NAMALWA (cell line): ENCODE measurements around the gene USP12.

Experiments
- DNase-seq: peaks from one replicate; pipeline ENCODE4 v3.0.0-alpha.2; 2015; ENCODE audit warnings: low spot score

Gene USP12

DNA sequence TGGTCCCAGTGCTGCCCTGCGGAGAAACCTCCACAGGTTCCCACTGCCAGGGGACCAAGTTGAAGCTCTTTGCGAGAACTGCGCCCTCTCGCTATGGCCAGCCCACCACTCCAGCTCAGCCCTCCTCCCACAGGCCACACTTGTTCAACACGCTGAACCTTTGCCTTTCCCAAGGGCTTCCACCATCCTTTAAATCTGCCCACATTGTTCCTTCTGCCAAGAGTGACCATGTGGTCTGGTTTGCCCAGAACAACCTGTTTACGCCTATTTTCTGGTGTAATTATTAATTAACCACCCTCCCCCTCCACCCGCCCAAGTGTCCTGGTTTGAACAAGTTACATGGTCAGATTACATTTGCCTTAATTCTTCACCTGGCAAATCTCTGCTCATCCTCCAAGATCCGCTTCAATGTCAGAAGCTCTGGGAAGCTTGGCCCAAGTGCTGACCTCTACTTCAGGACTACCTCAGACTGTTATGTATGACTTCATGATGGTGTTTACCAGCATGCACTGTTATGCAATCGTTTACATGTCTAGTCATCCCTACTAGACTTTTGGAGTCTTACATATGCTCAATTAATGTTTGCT lies 12.0 kb upstream of the USP12 start:
- DNase-seq: no peak

DNA sequence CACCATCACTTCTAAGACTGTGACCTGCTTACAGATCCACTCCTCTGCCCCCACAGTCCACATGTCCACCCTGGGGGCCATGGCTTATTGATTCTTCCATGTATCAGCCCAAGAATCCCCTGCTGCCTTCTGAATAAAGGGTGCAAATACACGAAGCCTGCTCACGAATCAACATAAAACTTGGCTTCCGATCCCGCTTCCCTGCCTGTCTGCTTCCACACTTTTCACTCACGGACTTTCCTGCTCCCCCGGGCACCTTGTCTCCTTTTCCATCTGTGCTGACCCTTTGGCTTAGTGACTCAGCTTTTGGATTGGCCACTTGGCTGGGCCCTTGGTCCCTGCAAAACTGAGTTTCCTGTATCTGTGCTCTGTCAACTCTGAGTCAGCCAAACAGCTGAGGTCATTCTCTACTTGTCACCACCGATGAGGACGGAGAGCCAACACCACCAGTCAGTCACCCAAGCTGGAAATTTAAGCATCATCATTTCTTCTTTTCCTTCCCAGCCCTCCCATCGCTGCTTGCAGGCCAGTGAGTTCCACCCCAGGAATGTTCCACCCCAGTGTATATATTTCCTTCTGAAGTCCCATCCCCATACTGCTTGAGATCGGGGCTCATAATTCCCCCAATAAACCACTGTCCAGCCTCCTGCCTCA lies 11.4 kb upstream of the USP12 start:
- DNase-seq: no peak

DNA sequence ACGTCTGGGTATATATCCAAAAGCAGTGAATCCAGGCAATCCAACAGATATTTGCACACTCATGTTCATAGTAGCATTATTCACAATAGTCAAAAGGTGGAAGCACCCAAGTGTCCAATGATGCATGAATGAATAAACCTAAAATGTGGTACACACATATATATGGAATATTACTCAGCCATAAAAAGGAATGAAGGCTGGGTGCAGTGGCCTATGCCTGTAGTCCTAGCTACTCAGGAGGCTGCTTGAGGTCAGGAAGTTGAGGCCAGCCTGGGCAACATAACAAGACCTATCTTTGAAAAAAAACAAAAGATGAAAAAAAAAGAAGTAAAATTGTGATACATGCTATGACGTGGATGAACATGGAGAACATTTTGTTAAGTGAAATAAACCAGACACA lies 10.4 kb upstream of the USP12 start:
- DNase-seq: no peak

DNA sequence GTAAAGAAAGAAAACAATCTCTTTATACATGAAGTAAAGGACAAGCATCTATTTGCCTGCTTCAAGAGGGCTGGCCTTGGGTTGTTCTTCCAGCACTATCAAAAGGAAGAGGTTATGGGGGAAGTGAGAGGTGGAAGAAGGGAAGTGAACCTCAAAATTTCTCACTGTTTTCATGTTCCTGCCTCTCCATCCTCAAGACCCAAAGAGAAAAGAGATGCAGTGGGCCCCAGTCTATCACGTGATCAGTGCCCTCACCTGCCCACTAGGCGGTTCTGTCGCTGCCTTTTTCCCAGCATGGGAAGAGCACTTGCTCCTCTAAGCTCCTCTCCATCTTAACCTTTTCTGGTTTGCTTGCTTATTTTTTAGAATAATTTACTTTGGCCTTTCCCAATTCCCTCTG lies 6.2 kb upstream of the USP12 start:
- no peak for DNase-seq

- no peak for DNase-seq
Measured at GRCh38 chr13:27176470-27177410, 5.1 kb upstream of the USP12 start.

DNA sequence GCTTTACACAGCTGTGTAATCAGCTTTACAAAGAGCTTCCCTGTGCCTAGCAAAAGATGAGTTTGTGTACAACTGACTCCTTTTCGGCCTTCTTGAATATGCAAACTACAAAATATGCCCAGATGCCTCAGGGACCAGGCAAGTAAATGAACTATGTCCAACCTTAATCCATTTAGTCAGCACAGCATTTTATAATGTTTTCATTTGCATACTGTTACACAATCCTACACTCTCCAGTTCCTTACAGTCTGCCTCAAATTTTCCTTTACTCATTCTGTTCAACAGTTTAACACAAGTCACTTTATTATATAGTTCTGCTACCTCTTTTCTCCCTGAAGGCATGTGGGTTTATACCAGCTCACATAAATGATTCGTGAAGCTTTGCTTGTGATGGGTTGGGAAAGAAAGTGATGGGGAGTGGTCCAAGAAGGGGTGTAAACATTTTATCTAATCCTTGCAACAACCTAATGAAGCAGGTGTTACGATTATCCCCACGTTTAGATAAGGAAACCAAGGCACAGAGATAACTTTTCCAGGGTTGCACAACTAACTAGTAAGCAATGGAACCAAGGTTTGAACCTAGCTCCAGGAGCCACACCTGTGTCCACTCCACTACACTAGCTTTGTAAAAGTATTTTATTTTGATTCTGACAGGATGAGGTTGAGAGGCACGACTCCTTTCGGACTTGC lies 3.3 kb upstream of the USP12 start:
- peak; percentile 12 for DNase-seq

DNA sequence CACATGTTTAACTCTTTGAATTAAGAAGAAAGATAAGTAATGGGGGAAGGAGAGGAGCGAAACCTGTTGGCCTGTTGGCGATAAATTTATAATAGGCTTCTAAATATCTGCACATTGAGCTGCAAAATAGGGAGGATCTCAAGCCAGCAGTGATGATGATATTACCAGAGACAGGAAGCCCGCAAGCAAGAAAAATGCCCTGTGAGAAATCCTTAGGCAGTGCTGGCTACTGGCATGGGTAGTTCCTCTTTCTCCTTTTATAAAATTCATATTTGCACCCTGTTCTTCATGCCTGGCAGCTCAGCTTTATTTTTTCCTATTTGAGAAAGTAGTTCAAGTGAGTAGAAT lies 858 bp upstream of the USP12 start:
- peak; percentile 62 for DNase-seq

- peak; percentile 87 for DNase-seq
Measured at GRCh38 chr13:27171827-27172494, 350 bp upstream of the USP12 start.

DNA sequence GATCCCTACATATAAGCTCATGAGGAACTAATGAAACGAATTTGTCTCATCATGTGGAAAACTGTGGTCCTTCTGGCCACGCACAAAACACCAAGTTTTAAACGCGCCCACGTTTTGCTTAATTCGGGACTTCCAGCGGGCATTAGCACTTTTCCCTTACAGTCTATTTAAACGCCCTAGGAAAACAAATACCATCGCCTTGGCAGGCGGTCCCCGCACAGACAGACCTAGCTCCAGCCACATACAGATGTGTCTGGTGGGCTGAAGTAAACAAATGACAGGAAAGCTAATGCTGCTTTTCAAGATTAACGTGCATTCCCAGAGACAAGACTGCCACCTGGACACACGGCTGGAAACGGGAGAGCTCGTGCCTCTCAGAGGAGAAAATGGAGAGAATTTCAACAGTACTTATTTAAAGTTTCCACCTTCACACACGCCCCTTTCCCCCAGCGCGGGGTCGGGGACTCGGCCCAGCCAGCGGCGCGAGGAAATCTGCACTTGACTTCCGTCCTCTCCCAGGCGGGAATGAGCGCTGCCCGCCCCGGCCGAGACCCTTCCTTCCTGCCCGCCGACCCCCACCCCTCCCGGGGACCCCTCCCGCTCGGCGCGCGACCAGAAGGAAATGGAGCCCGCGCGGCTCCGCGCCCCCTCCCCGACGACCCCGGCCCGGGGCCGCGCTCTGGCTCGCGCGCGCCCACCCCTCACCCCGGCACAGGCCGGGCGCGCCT lies 931 bp downstream of the USP12 start:
- DNase-seq: peak; percentile 57

DNA sequence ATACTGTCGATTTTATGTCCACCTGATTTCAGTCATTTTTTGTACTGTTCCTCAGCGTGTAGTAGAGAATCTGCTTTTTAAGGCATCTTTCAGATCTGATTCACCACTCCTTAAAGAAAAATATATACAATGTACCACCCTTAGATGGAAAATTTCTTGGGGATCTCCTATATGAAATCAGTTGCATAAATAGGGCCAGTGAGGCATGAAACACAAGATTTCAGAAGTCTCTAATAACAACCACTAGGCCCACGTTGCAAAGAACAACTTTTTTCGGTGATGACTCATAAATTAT lies 1.4 kb downstream of the USP12 start:
- DNase-seq: peak; percentile 67

DNA sequence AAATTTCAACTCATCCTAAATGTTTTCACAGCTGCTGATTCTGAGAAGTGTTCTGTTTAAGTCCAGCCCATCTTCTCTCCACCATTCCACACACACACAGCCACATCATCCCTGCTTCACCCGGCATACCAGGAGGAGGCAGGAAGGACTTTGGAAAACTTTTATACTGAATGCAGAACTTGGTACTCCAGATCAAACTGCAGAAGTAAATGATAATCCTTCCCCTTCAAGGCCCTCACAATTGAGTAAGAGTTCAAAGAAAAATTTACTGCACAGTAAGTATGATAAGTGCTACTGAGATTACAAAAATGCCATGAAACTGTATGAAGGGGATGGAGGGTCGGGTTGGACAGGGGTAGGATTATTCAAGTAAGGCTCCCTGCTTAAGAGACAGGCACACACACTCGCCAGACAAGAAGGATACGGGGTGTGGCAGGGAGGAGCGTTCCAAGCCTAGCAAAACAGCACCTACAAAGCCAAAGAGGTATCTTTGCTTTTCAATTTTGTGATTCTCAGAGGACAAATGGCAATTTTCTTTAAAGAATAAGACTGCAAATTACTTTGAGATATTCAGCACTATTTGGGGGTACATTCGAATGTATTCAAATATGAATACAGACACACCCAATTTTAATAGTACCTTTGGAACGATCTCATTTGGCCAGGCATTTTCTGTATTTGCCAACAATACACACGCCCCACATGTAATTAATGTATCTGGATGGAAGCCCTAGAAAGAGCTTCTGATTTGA lies 2.5 kb downstream of the USP12 start:
- DNase-seq: no peak

DNA sequence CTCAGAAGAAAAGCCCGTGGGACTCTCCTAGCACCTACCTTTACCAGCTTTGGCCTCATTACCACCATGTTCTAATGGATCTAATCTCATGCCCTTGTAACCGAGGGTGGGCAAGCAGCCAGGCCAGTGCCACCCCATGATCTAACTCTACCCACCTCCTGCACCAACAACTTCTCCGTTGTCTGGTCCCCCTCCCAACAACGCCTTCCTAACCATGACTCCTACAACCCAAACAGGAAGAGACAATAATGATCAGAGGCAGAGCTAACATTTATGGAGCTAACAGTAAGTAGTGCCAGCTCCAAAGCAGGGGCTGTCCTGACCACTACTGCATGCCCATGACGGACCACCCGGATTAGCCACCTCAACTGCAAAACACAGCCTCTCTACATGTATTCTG lies 3.5 kb downstream of the USP12 start:
- DNase-seq: no peak

- no peak for DNase-seq
Measured at GRCh38 chr13:27166313-27166712, 5.3 kb downstream of the USP12 start.

GRCh38 chr13:27161980-27162379 lies 9.6 kb downstream of the USP12 start:
- DNase-seq: no peak

- no peak for DNase-seq
Measured at GRCh38 chr13:27161423-27161822, 10.2 kb downstream of the USP12 start.

- no peak for DNase-seq
Measured at GRCh38 chr13:27160657-27161295, 10.8 kb downstream of the USP12 start.

DNA sequence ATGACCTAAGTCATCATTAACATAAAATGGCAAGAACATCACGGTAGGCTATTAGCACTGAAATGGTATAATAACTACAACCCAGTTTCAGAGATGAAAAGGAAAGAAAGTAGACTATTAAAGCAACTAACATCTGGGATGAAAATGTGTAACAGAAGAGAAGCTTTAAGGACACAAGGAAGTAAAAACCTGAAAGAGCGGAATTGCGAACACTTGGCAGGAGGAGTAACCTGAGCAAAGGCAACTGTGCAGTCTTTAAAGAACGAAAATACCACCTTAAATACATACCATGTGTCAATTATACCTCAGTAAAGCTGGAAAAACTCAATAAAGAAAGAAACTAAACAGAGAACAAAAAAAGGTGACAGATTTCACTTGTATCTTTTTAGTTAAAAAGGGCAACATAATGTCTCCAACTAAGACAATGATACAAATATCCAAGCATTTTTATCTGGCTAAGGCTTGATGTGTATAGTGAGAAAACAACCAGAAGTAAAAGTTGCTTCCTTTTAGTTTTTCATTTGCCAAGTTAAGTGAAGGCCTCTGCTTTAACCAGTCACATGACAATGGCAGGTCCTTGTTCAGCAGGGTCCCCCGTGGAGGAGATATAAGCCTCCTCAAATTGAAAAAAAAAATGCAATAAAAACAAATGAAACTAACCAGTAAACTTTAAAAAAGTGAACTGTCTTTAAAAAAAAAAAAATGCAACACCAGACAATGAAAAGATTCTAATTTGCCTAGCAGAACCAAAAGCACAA lies 11.6 kb downstream of the USP12 start:
- DNase-seq: no peak

GRCh38 chr13:27158335-27158734 lies 13.3 kb downstream of the USP12 start:
- DNase-seq: no peak

- DNase-seq: no peak
Measured at GRCh38 chr13:27151798-27152599, 19.6 kb downstream of the USP12 start.
